Measurements from ENCODE around the gene G3BP1. TPM values are rescaled to one million over a fixed set of nuclear protein-coding genes. Genes with fewer than 3 reads are reported as not detected.

The G3BP1 gene
- total and polyA plus RNA-seq, 2 experiments from 2014 or later: 134 to 189 TPM

GRCh38 chr5:151808451-151809169, 36.9 kb downstream of the G3BP1 start:
- WGBS, 2 experiments (ENCODE audit: low coverage in 1 of 2, low lambda C conversion rate in 2 of 2, missing lambda C conversion rate in 2 of 2): 85 to 89% methylated on average over 4 of the region's 4 CpGs
- Histone ChIP-seq H3K36me3 (ENCODE audit: low read depth) (peaks cover 30% of the 10 kb centered on the region), H3K27ac (no peak overlapping the region), H3K27me3 (replicated peaks; ENCODE audit: insufficient read depth) (no peaks in the 10 kb centered on the region), H3K4me2 (ENCODE audit: unreplicated experiment) (no peak overlapping the region), H3K9ac (no peak overlapping the region), H3K9me3 (ENCODE audit: low read depth) (no peaks in the 10 kb centered on the region), H3K79me2 (ENCODE audit: insufficient read depth) (peaks cover 80% of the 10 kb centered on the region), H3K4me3 (no peak overlapping the region), H3K4me1 (ENCODE audit: insufficient read depth) (peaks cover 59% of the 10 kb centered on the region), H3K9me2 (ENCODE audit: insufficient read depth) (no peaks in the 10 kb centered on the region), H3F3A (ENCODE audit: insufficient read depth) (peaks cover 58% of the 10 kb centered on the region), H2AFZ (no peak overlapping the region), H4K20me1 (ENCODE audit: insufficient read depth) (peaks cover 11% of the 10 kb centered on the region; the same call in 1 of the 2 replicates)
- in situ Hi-C loops (cut with MboI): no loop called here
- TF ChIP-seq EZH2 (IDR thresholded peaks at IDR 0.05; ENCODE audit: insufficient read depth, poor library complexity, severe bottlenecking) (no peak), EZH2phosphoT487 (IDR thresholded peaks at IDR 0.05; ENCODE audit: insufficient read depth, low read depth) (no peak)
- DNase-seq: peak; percentile 19

- Histone ChIP-seq H3K4me2 (ENCODE audit: unreplicated experiment) (no peak overlapping the region), H2AFZ (no peak overlapping the region), H3K36me3 (ENCODE audit: low read depth) (peaks cover 35% of the 10 kb centered on the region), H3K27me3 (replicated peaks; ENCODE audit: insufficient read depth) (no peaks in the 10 kb centered on the region), H3K9me2 (ENCODE audit: insufficient read depth) (no peaks in the 10 kb centered on the region), H3F3A (ENCODE audit: insufficient read depth) (peaks cover 43% of the 10 kb centered on the region), H3K9me3 (ENCODE audit: low read depth) (no peaks in the 10 kb centered on the region), H3K79me2 (ENCODE audit: insufficient read depth) (peaks cover 74% of the 10 kb centered on the region), H3K9ac (no peak overlapping the region), H4K20me1 (ENCODE audit: insufficient read depth) (peaks cover 11% of the 10 kb centered on the region; the same call in 1 of the 2 replicates), H3K4me3 (no peak overlapping the region), H3K27ac (no peak overlapping the region), H3K4me1 (ENCODE audit: insufficient read depth) (peaks cover 49% of the 10 kb centered on the region)
- no peak for TF ChIP-seq EZH2 (IDR thresholded peaks at IDR 0.05; ENCODE audit: insufficient read depth, poor library complexity, severe bottlenecking)
- peak; percentile 13 for DNase-seq
- in situ Hi-C loops (cut with MboI): no loop called here
- whole genome bisulfite sequencing, 2 experiments (ENCODE audit: low coverage in 1 of 2, low lambda C conversion rate in 2 of 2, missing lambda C conversion rate in 2 of 2): 91 to 96% methylated on average over 1 of the region's 1 CpG
Observed at GRCh38 chr5:151810449-151810848, 38.7 kb downstream of the G3BP1 start.

GRCh38 chr5:151810897-151811296, 39.1 kb downstream of the G3BP1 start:
- Histone ChIP-seq H3K9ac (no peak overlapping the region), H3F3A (ENCODE audit: insufficient read depth) (peaks cover 39% of the 10 kb centered on the region), H3K36me3 (ENCODE audit: low read depth) (peaks cover 35% of the 10 kb centered on the region), H3K9me3 (ENCODE audit: low read depth) (no peaks in the 10 kb centered on the region), H3K4me1 (ENCODE audit: insufficient read depth) (peaks cover 44% of the 10 kb centered on the region), H3K79me2 (ENCODE audit: insufficient read depth) (peaks cover 77% of the 10 kb centered on the region), H3K27me3 (replicated peaks; ENCODE audit: insufficient read depth) (no peaks in the 10 kb centered on the region), H3K9me2 (ENCODE audit: insufficient read depth) (no peaks in the 10 kb centered on the region), H3K27ac (0 out of 2 replicates have a peak overlapping the region, but pooled peaks have one; percentile 37), H3K4me2 (ENCODE audit: unreplicated experiment) (no peak overlapping the region), H3K4me3 (no peak overlapping the region), H2AFZ (no peak overlapping the region), H4K20me1 (ENCODE audit: insufficient read depth) (peaks cover 11% of the 10 kb centered on the region; the same call in 1 of the 2 replicates)
- WGBS, 2 experiments (ENCODE audit: low coverage in 1 of 2, low lambda C conversion rate in 2 of 2, missing lambda C conversion rate in 2 of 2): 95 to 96% methylated on average over 1 of the region's 1 CpG
- TF ChIP-seq EZH2phosphoT487 (IDR thresholded peaks at IDR 0.05; ENCODE audit: insufficient read depth, low read depth) (no peak), EZH2 (IDR thresholded peaks at IDR 0.05; ENCODE audit: insufficient read depth, poor library complexity, severe bottlenecking) (no peak)
- peak; percentile 34 for DNase-seq
- in situ Hi-C loops (cut with MboI): no loop called here

GRCh38 chr5:151811593-151812321, 40.0 kb downstream of the G3BP1 start:
- H3K9ac ChIP-seq: no peak overlapping the region
- H3K27me3 ChIP-seq (replicated peaks; ENCODE audit: insufficient read depth): no peaks in the 10 kb centered on the region
- H3K79me2 ChIP-seq (ENCODE audit: insufficient read depth): peaks cover 72% of the 10 kb centered on the region
- peak overlapping the region; percentile 37 for H3K27ac ChIP-seq
- H3K4me2 ChIP-seq (ENCODE audit: unreplicated experiment): peak overlapping the region; percentile 11
- peaks cover 30% of the 10 kb centered on the region for H3F3A ChIP-seq (ENCODE audit: insufficient read depth)
- H3K9me3 ChIP-seq (ENCODE audit: low read depth): no peaks in the 10 kb centered on the region
- H3K4me3 ChIP-seq: no peak overlapping the region
- peaks cover 38% of the 10 kb centered on the region for H3K36me3 ChIP-seq (ENCODE audit: low read depth)
- H3K9me2 ChIP-seq (ENCODE audit: insufficient read depth): no peaks in the 10 kb centered on the region
- peaks cover 36% of the 10 kb centered on the region for H3K4me1 ChIP-seq (ENCODE audit: insufficient read depth)
- DNase-seq: peak; percentile 84
- peaks cover 11% of the 10 kb centered on the region; the same call in 1 of the 2 replicates for H4K20me1 ChIP-seq (ENCODE audit: insufficient read depth)
- in situ Hi-C loops (cut with MboI): no loop called here
- TF ChIP-seq EZH2phosphoT487 (IDR thresholded peaks at IDR 0.05; ENCODE audit: insufficient read depth, low read depth) (no peak), EZH2 (IDR thresholded peaks at IDR 0.05; ENCODE audit: insufficient read depth, poor library complexity, severe bottlenecking) (no peak)
- no peak overlapping the region for H2AFZ ChIP-seq
- 55 to 56% methylated on average over 5 of the region's 5 CpGs for WGBS, 2 experiments (ENCODE audit: low coverage in 1 of 2, low lambda C conversion rate in 2 of 2, missing lambda C conversion rate in 2 of 2)

Data from GM23248 (cell line).